ENCODE measurements around the gene LCP2. TPM values are rescaled to one million over a fixed set of nuclear protein-coding genes. Genes with fewer than 3 reads are reported as not detected.

LCP2 gene
- total and polyA plus RNA-seq, 2 of the 8 experiments (the other 6 are each of a cell fraction or from before 2014, with no cell fraction given): 0.26 to 0.33 TPM

DNA sequence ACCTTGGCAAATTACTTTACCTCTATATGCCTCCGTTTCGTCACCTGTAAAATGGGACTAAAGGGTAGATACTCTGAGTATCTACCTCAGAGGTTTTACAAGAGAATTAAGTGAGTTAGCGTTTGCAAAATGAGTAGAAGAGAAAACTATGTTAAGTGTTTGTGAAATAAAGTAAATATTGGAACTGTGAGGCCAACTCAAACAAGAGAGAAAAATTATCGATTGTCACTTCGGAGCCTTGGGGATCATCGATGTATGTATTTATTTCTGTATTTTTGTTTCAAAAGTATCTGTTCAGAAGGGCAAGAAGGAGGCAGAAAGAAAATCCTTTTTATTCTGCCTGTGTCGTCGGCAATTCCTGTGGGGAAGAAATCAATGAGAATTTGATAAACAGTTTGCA lies 90.6 kb downstream of the LCP2 start:
- FAIRE-seq (no peak), DNase-seq (ENCODE audit: low read depth in 1 of 2, low spot score in 2 of 2) (no peak)
- ChIA-PET CTCF (ENCODE audit: partially characterized antibody) (interaction anchor here (1.2 kb wide), 1 partner anchor 23 kb away, joined by 5 read pairs; no protein-coding TSS in a partner anchor), POLR2A (ENCODE audit: partially characterized antibody) (no interaction called here)
- no peaks in the 10 kb centered on the region for H3K4me1 ChIP-seq (replicated peaks in 1 of 4; ENCODE audit: control insufficient read depth in 3 of 4, insufficient read depth in 4 of 4, low read length in 3 of 4)
- H3K27me3 ChIP-seq (replicated peaks in 1 of 4; ENCODE audit: control insufficient read depth in 3 of 4, extremely low read depth in 1 of 4, insufficient read depth in 3 of 4, low read length in 3 of 4): no peaks in the 10 kb centered on the region
- H4K8ac ChIP-seq (ENCODE audit: extremely low read depth, insufficient read depth, low read length): no peak overlapping the region
- H3K4me2 ChIP-seq (ENCODE audit: insufficient read depth in 1 of 2, low read depth in 2 of 2, low read length in 2 of 2): no peak overlapping the region
- no peak overlapping the region for H3K9ac ChIP-seq (replicated peaks in 1 of 4; ENCODE audit: extremely low read depth in 1 of 4, low read depth in 3 of 4, low read length in 3 of 4)
- H3K4me3 ChIP-seq (ENCODE audit: extremely low read depth in 1 of 4, insufficient read depth in 2 of 4, low read depth in 3 of 4, low read length in 4 of 4): no peak overlapping the region
- H3K56ac ChIP-seq (replicated peaks; ENCODE audit: insufficient read length, low read depth, low read length): no peak overlapping the region
- no peak overlapping the region for H3K18ac ChIP-seq (ENCODE audit: extremely low read depth, low read length)
- H2BK20ac ChIP-seq (ENCODE audit: low read length): no peak overlapping the region
- no peak overlapping the region for H3K14ac ChIP-seq (ENCODE audit: insufficient read length)
- no peak overlapping the region for H2AK5ac ChIP-seq (ENCODE audit: low read depth, low read length)
- H3K23me2 ChIP-seq (ENCODE audit: low read depth, low read length): no peaks in the 10 kb centered on the region
- H3K4ac ChIP-seq (replicated peaks; ENCODE audit: insufficient read length, low read depth, low read length): no peak overlapping the region
- TF ChIP-seq ASH2L (IDR thresholded peaks at IDR 0.05; ENCODE audit: low read length): no peak
- no peak for TF ChIP-seq CEBPB (IDR thresholded peaks at IDR 0.05; ENCODE audit: low read depth, low read length)
- no peak for TF ChIP-seq TAF7 (optimal IDR thresholded peaks at IDR 0.05; ENCODE audit: borderline replicate concordance, low read depth, low read length)
- no peak for TF ChIP-seq SAP30 (IDR thresholded peaks at IDR 0.05; ENCODE audit: insufficient read depth, insufficient replicate concordance, low read length)
- no peak for TF ChIP-seq RBBP5 (IDR thresholded peaks at IDR 0.05; ENCODE audit: borderline replicate concordance, low read depth, low read length)
- no peak for TF ChIP-seq BACH1 (IDR thresholded peaks at IDR 0.05; ENCODE audit: low read length)
- TF ChIP-seq TEAD4 (IDR thresholded peaks at IDR 0.05; ENCODE audit: low read depth, low read length): no peak
- no peak for TF ChIP-seq CHD1 (IDR thresholded peaks at IDR 0.05; ENCODE audit: low read depth, low read length)
- no peak for TF ChIP-seq YY1 (IDR thresholded peaks at IDR 0.05; ENCODE audit: low read depth, low read length)
- no peak for TF ChIP-seq FOSL1 (IDR thresholded peaks at IDR 0.05; ENCODE audit: insufficient read depth, low read depth, low read length)
- no peak for TF ChIP-seq KDM1A (IDR thresholded peaks at IDR 0.05; ENCODE audit: borderline replicate concordance, low read length)
- TF ChIP-seq HDAC2 (IDR thresholded peaks at IDR 0.05; ENCODE audit: borderline replicate concordance in 1 of 2, low read depth in 2 of 2, low read length in 2 of 2): no peak
- TF ChIP-seq RXRA (IDR thresholded peaks at IDR 0.05; ENCODE audit: insufficient read depth, low read depth, low read length): no peak
- no peak for TF ChIP-seq ZNF274 (IDR thresholded peaks at IDR 0.05; ENCODE audit: borderline replicate concordance, extremely low read depth, low read length)
- no peak for TF ChIP-seq SIRT6 (IDR thresholded peaks at IDR 0.05; ENCODE audit: low read length)
- no peak for TF ChIP-seq CBX8 (IDR thresholded peaks at IDR 0.05; ENCODE audit: borderline replicate concordance, low read depth, low read length)
- H3K27ac ChIP-seq (ENCODE audit: low read depth, low read length): no peak overlapping the region
- H2BK15ac ChIP-seq (ENCODE audit: low read length): no peak overlapping the region
- no peak overlapping the region for H2BK12ac ChIP-seq (ENCODE audit: low read depth, low read length)
- H3K9me3 ChIP-seq (ENCODE audit: insufficient read depth in 2 of 2, low read depth in 1 of 2, low read length in 1 of 2): no peaks in the 10 kb centered on the region
- no peak overlapping the region for H2BK120ac ChIP-seq (replicated peaks; ENCODE audit: low read depth, low read length)
- no peaks in the 10 kb centered on the region for H3K79me1 ChIP-seq (ENCODE audit: low read depth, low read length)
- H3K79me2 ChIP-seq (ENCODE audit: control insufficient read depth in 1 of 2, insufficient read depth in 2 of 2, low read length in 2 of 2): no peaks in the 10 kb centered on the region
- H4K5ac ChIP-seq (ENCODE audit: insufficient read length, low read depth, low read length): no peak overlapping the region
- no peak overlapping the region for H4K91ac ChIP-seq (replicated peaks; ENCODE audit: insufficient read length, low read length)
- H3K23ac ChIP-seq (ENCODE audit: insufficient read length): no peak overlapping the region
- no peaks in the 10 kb centered on the region for H4K20me1 ChIP-seq (replicated peaks in 1 of 2; ENCODE audit: control insufficient read depth in 1 of 2, insufficient read depth in 2 of 2, low read length in 2 of 2)
- no peak overlapping the region for H2BK5ac ChIP-seq (ENCODE audit: low read depth, low read length)
- no peak overlapping the region for H2AFZ ChIP-seq (ENCODE audit: low read length)
- H3K36me3 ChIP-seq (ENCODE audit: control insufficient read depth in 2 of 4, insufficient read depth in 4 of 4, low read length in 3 of 4): no peaks in the 10 kb centered on the region
- WGBS, 2 experiments (ENCODE audit: extremely low coverage in 1 of 2, insufficient coverage in 1 of 2, insufficient read length in 1 of 2, insufficient replicate concordance in 2 of 2, low coverage in 1 of 2, low lambda C conversion rate in 2 of 2, missing lambda C conversion rate in 1 of 2): 92 to 100% methylated on average over 1 to 8 of the region's 8 CpGs

Data from H1 (cell line).